ENCODE data around the gene LENG9.

DNA sequence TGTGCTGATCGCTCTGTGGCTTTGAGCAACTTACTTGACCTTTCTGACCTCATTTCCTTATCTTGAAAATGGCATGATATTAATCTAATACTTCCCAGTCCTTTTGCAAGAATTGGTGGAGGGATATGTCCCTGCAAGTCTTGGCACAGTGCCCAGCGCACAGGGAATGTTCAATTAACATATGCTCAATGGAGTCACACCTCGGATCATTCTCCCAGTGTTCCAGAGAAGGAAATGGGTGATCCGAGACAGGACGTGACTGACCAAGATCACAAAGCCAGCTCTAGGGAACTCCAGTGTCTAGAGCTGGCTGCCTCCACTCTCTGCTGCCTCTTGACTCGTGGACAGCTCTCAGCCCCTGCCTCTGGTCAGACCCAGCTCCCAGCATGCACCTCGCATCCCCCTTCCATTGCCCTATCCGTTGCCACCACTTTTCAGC lies 5.9 kb upstream of the LENG9 start:
- TF ChIP-seq, protein P1, sequence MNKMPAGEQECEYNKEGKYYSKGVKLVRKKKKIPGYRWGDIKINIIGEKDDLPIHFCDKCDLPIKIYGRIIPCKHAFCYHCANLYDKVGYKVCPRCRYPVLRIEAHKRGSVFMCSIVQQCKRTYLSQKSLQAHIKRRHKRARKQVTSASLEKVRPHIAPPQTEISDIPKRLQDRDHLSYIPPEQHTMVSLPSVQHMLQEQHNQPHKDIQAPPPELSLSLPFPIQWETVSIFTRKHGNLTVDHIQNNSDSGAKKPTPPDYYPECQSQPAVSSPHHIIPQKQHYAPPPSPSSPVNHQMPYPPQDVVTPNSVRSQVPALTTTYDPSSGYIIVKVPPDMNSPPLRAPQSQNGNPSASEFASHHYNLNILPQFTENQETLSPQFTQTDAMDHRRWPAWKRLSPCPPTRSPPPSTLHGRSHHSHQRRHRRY (tag by site-specific recombination; IDR thresholded peaks at IDR 0.05): no peak
- TF ChIP-seq ZNF776 (tag by site-specific recombination; IDR thresholded peaks at IDR 0.05; ENCODE audit: borderline replicate concordance) (no peak), ZNF624 (tag by site-specific recombination; IDR thresholded peaks at IDR 0.05) (no peak), ZNF530 (tag by site-specific recombination; IDR thresholded peaks at IDR 0.05; ENCODE audit: low read depth) (no peak), ZNF24 (tag by site-specific recombination; IDR thresholded peaks at IDR 0.05) (no peak), PRDM1 (tag by site-specific recombination; IDR thresholded peaks at IDR 0.05) (no peak), ZNF558 (tag by site-specific recombination; IDR thresholded peaks at IDR 0.05) (no peak)
- TF ChIP-seq, protein P2, sequence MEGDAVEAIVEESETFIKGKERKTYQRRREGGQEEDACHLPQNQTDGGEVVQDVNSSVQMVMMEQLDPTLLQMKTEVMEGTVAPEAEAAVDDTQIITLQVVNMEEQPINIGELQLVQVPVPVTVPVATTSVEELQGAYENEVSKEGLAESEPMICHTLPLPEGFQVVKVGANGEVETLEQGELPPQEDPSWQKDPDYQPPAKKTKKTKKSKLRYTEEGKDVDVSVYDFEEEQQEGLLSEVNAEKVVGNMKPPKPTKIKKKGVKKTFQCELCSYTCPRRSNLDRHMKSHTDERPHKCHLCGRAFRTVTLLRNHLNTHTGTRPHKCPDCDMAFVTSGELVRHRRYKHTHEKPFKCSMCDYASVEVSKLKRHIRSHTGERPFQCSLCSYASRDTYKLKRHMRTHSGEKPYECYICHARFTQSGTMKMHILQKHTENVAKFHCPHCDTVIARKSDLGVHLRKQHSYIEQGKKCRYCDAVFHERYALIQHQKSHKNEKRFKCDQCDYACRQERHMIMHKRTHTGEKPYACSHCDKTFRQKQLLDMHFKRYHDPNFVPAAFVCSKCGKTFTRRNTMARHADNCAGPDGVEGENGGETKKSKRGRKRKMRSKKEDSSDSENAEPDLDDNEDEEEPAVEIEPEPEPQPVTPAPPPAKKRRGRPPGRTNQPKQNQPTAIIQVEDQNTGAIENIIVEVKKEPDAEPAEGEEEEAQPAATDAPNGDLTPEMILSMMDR (tag by site-specific recombination; IDR thresholded peaks at IDR 0.05): no peak
- TF ChIP-seq, protein P3, sequence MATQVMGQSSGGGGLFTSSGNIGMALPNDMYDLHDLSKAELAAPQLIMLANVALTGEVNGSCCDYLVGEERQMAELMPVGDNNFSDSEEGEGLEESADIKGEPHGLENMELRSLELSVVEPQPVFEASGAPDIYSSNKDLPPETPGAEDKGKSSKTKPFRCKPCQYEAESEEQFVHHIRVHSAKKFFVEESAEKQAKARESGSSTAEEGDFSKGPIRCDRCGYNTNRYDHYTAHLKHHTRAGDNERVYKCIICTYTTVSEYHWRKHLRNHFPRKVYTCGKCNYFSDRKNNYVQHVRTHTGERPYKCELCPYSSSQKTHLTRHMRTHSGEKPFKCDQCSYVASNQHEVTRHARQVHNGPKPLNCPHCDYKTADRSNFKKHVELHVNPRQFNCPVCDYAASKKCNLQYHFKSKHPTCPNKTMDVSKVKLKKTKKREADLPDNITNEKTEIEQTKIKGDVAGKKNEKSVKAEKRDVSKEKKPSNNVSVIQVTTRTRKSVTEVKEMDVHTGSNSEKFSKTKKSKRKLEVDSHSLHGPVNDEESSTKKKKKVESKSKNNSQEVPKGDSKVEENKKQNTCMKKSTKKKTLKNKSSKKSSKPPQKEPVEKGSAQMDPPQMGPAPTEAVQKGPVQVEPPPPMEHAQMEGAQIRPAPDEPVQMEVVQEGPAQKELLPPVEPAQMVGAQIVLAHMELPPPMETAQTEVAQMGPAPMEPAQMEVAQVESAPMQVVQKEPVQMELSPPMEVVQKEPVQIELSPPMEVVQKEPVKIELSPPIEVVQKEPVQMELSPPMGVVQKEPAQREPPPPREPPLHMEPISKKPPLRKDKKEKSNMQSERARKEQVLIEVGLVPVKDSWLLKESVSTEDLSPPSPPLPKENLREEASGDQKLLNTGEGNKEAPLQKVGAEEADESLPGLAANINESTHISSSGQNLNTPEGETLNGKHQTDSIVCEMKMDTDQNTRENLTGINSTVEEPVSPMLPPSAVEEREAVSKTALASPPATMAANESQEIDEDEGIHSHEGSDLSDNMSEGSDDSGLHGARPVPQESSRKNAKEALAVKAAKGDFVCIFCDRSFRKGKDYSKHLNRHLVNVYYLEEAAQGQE (tag by site-specific recombination; IDR thresholded peaks at IDR 0.05): no peak; the same call in 1 of the 2 replicates
